ENCODE results near the gene REEP2. TPM values are rescaled to one million over a fixed set of nuclear protein-coding genes. Genes with fewer than 3 reads are reported as not detected.

The REEP2 gene, protein sequence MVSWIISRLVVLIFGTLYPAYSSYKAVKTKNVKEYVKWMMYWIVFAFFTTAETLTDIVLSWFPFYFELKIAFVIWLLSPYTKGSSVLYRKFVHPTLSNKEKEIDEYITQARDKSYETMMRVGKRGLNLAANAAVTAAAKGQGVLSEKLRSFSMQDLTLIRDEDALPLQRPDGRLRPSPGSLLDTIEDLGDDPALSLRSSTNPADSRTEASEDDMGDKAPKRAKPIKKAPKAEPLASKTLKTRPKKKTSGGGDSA
- 5.3 to 7.2 TPM (median 6.5 TPM) in 5 replicates for total RNA-seq (2022; extraction: Qiagen RNA extraction; ENCODE audit: low read depth)

GRCh38 chr5:138438724-138439476, at the start of gene REEP2:
REEP2 (plus strand) TSS chr5:138439057; CDS start chr5:138439209, 152 bp downstream.

GRCh38 chr5:138465261-138466124, 26.6 kb downstream of the REEP2 start, which contains the start of gene EGR1:
EGR1 (plus strand) TSS chr5:138465479; CDS start chr5:138465762, 283 bp downstream.

Other genes starting within 250 kb of the REEP2 start
- 20.6 to 33.3 TPM (median 27.7 TPM) in 5 replicates for gene CDC23, start 225.7 kb upstream of the REEP2 start, total RNA-seq (2022; extraction: Qiagen RNA extraction; ENCODE audit: low read depth)
- 0.09 to 0.12 TPM (median 0.12 TPM) in 3 of 5 replicates, not detected in the others for gene GFRA3, start 164.4 kb upstream of the REEP2 start, total RNA-seq (2022; extraction: Qiagen RNA extraction; ENCODE audit: low read depth)
- 10.7 to 12.9 TPM (median 11.2 TPM) in 5 replicates for gene CDC25C, start 107.3 kb upstream of the REEP2 start, total RNA-seq (2022; extraction: Qiagen RNA extraction; ENCODE audit: low read depth)
- 19.7 to 22.3 TPM (median 20.9 TPM) in 5 replicates for gene FAM53C, start 100.8 kb upstream of the REEP2 start, total RNA-seq (2022; extraction: Qiagen RNA extraction; ENCODE audit: low read depth)
- gene KDM3B, start 86.4 kb upstream of the REEP2 start, total RNA-seq (2022; extraction: Qiagen RNA extraction; ENCODE audit: low read depth): 34.8 to 48.6 TPM (median 42.1 TPM) in 5 replicates
- gene EGR1, start 26.4 kb downstream of the REEP2 start, total RNA-seq (2022; extraction: Qiagen RNA extraction; ENCODE audit: low read depth): 9.3 to 15.3 TPM (median 11.8 TPM) in 5 replicates
- gene ETF1, start 104.2 kb downstream of the REEP2 start, total RNA-seq (2022; extraction: Qiagen RNA extraction; ENCODE audit: low read depth): 105 to 150 TPM (median 122 TPM) in 5 replicates
- 339 to 378 TPM (median 361 TPM) in 5 replicates for gene HSPA9, start 136.3 kb downstream of the REEP2 start, total RNA-seq (2022; extraction: Qiagen RNA extraction; ENCODE audit: low read depth)